Heart right ventricle (tissue), 16 donors: ENCODE results near the gene ACMSD. TPM values are rescaled to one million over a fixed set of nuclear protein-coding genes. Genes with fewer than 3 reads are reported as not detected.

ENCODE experiments used
- ATAC-seq, 8 donors: fragments of 200-7000 bp; cut with Tn5 transposase; one replicate each; pipeline ENCODE4 v1.9.1; 2020; ENCODE audit warnings: mild to moderate bottlenecking in 8 of 8, moderate library complexity in 8 of 8, moderate number of reproducible peaks in 1 of 8
- DNase-seq, 2 donors: peaks; one replicate each; pipeline ENCODE4 v3.0.0-alpha.2; 2020
- H3K27ac ChIP-seq, 10 donors: fragments of 200-600 bp; sonication (generic) in 2 of 10; one replicate each; pipeline versions ENCODE4 v1.5.0 to v1.8.0; 2020 to 2022; ENCODE audit warnings: mild to moderate bottlenecking in 3 of 10
- H3K27me3 ChIP-seq, 7 donors: fragments of 200-600 bp; one replicate each; pipeline ENCODE4 v1.8.0; 2021 to 2022; ENCODE audit warnings: mild to moderate bottlenecking in 2 of 7
- H3K36me3 ChIP-seq, 9 donors: fragments of 200-600 bp; sonication (generic) in 1 of 9; one replicate each; pipeline versions ENCODE4 v1.5.0 to v1.8.0; 2020 to 2022; ENCODE audit warnings: mild to moderate bottlenecking in 2 of 9
- H3K4me1 ChIP-seq, 9 donors: fragments of 200-600 bp; sonication (generic) in 1 of 9; one replicate each; pipeline versions ENCODE4 v1.5.0 to v1.8.0; 2020 to 2022; ENCODE audit warnings: mild to moderate bottlenecking in 4 of 9
- H3K4me3 ChIP-seq, 10 donors: fragments of 200-600 bp; sonication (generic) in 2 of 10; one replicate each; pipeline versions ENCODE4 v1.5.0 to v1.8.0; 2020 to 2022; ENCODE audit warnings: mild to moderate bottlenecking in 7 of 10, moderate library complexity in 2 of 10
- H3K9me3 ChIP-seq, 11 donors: fragments of 200-600 bp in 10 of 11; sonication (generic) in 2 of 11; one replicate each; pipeline versions ENCODE4 v1.5.0 to v1.8.0; 2013 to 2022; ENCODE audit warnings: mild to moderate bottlenecking in 2 of 11, control low read depth in 1 of 11, moderate library complexity in 1 of 11
- WGBS, 2 donors: extraction: QIAGEN DNeasy Blood & Tissue Kit; methylation state at CpG; one replicate each; pipeline ENCODE4 v1.1.7; 2013; ENCODE audit warnings: inconsistent platforms in 1 of 2; 5-methylcytosine and 5-hydroxymethylcytosine counted together
- intact Hi-C, 10 donors: fragments of 100-400 bp; cut with DNase I; formaldehyde crosslinking; loops; one replicate each; pipeline versions ENCODE4 v1.11.1 to v1.14.2; 2022
- polyA plus RNA-seq, 2 donors: library from polyadenylated mRNA; stranded (reverse); fragments of 200-250 nt; gene quantifications; one replicate each; pipeline ENCODE4 v1.2.3, GENCODE V29; 2013
- total RNA-seq, 10 donors: library from RNA; stranded (reverse); fragmentation: NEBNext Ultra II Directional in 3 of 10; extraction: Animal tissue kit (Norgen Biotek cat#: 25700) in 3 of 10; gene quantifications; one replicate each; pipeline versions ENCODE4 v1.2.1 to v1.2.4, GENCODE V29; 2021 to 2023
- TF ChIP-seq, protein P1 (sequence below), 9 donors: fragments of 200-600 bp; sonication (generic) in 2 of 9; IDR thresholded peaks; one replicate each; pipeline versions ENCODE4 v1.5.0 to v1.8.0; 2021 to 2022; ENCODE audit warnings: antibody characterized with exemption in 9 of 9, mild to moderate bottlenecking in 5 of 9, moderate library complexity in 1 of 9
- donor health status: Arrhythmogenic right ventricular cardiomyopathy.
- donor health status: ischemic (EF 13 %, LVEDD 7.1; RV severe dilation, severe dysfunction).
- donor health status: healthy with polysubstance abuse.
- donor health status: DM: no; HTN: yes; CAD: no.
- donor health status: DM: no; HTN: no; CAD: no.
- donor health status: ischemic (EF 25% LVEDD 6.9; RV normal size, moderate dysfunction).
- donor health status: ischemic (EF 25% LVEDD 5.7; RV mildly dilated, moderate dysfunction).
- donor health status: healthy.
- donor health status: DM: yes; HTN: yes; CAD: no.
- donor health status: Ischemic cardiomyopathy.
- donor health status: ischemic (EF 35%, LVEDD 5.7; RV mildly dilated, moderate dysfunction).
- donor health status: nonischemic (EF 11% LVEDD 7.7; RV severe dilation, severe dysfunction).
- donor health status: DM: yes; HTN: yes; CAD: no.
- donor health status: PGD.
- donor health status: ischemic (EF 29% LVEDD 5.4; RV normal size, mild dysfunction).
- donor health status: nonischemic (EF 23%, LVEDD 6.1; RV moderate dilation, normal function).

Gene ACMSD
- total and polyA plus RNA-seq, 12 donors = not detected

DNA sequence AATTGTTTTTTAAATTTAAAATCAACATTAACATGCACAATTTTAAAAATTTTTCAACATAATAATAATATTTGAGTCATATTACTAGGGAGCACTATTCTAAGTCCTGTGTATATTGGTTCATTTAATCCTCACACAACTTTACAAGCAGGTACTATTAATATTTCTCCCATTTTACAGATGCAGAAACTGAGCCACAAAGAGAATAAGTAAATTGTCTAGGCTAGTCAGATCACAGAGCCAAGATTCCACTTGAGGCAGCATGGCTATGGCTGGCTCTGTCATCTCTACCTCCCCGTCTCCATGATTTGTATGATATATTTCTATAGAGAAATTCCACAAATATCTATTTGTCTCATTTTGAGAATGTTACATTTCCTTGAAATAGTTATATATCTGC, 95.3 kb downstream of the ACMSD start:
- Histone ChIP-seq H3K27me3 (no peaks in the 10 kb centered on the region), H3K9me3 (no peaks in the 10 kb centered on the region), H3K36me3 (peaks cover 0 to 38% (median 13%) of the 10 kb centered on the region in 9 donors), H3K4me1 (peaks cover 0 to 73% (median 58%) of the 10 kb centered on the region in 9 donors), H3K4me3 (no peak overlapping the region), H3K27ac (no peak overlapping the region)
- no peak for DNase-seq
- WGBS, 2 donors = 93 to 100% methylated on average over 1 of the region's 1 CpG
- intact Hi-C loops = no loop called here
- no peak for ATAC-seq
- TF ChIP-seq, protein P1, sequence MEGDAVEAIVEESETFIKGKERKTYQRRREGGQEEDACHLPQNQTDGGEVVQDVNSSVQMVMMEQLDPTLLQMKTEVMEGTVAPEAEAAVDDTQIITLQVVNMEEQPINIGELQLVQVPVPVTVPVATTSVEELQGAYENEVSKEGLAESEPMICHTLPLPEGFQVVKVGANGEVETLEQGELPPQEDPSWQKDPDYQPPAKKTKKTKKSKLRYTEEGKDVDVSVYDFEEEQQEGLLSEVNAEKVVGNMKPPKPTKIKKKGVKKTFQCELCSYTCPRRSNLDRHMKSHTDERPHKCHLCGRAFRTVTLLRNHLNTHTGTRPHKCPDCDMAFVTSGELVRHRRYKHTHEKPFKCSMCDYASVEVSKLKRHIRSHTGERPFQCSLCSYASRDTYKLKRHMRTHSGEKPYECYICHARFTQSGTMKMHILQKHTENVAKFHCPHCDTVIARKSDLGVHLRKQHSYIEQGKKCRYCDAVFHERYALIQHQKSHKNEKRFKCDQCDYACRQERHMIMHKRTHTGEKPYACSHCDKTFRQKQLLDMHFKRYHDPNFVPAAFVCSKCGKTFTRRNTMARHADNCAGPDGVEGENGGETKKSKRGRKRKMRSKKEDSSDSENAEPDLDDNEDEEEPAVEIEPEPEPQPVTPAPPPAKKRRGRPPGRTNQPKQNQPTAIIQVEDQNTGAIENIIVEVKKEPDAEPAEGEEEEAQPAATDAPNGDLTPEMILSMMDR (IDR thresholded peaks at IDR 0.05) = no peak

DNA sequence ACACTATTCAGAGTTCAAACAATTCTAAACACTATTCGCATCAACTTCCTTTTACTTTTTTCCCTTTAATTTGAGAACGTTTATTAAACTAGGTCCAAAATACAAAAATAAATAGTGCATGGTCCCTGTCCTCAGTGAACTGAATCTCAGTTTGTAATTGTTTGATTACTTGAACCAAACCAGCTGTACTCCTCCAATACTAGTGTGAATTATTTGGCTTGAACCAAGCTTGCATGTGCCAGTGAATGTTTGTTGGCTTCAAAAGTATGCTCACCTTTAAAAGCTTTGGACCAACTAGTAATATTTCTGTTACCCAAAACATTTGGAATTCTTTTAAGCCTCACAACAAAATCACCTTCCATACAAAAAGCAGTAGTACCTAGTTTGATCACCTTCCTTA, 95.7 kb downstream of the ACMSD start:
- intact Hi-C loops = no loop called here
- TF ChIP-seq, protein P1 (IDR thresholded peaks at IDR 0.05) = no peak

DNA sequence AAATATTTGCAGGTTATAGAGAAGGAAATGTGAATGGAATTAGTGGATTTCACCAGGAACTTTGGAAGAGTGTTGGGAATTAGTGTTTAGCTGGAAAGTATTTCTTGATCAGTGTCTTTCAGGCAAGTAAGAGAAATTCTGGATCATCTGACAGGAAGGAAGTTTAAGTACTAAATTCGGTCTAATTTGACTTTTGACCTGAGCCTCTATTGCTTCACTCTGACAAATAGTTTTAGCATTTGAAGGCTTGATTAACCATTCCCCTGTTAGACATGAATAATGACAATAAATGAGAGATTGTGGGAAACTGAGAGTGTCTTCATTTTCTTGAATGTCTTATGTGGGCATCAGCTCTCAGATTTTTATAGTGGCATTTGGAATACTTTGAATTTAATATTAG, 96.2 kb downstream of the ACMSD start:
- WGBS, 2 donors = 8 to 26% methylated on average over 1 of the region's 1 CpG
- DNase-seq (no peak), ATAC-seq (no peak)
- H3K36me3 ChIP-seq = peaks cover 0 to 42% (median 22%) of the 10 kb centered on the region in 9 donors
- H3K4me1 ChIP-seq = peaks cover 0 to 70% (median 58%) of the 10 kb centered on the region in 9 donors
- intact Hi-C loops = no loop called here
- no peaks in the 10 kb centered on the region for H3K9me3 ChIP-seq
- TF ChIP-seq, protein P1 (IDR thresholded peaks at IDR 0.05) = no peak
- H3K4me3 ChIP-seq = peak overlapping the region in 1 of 10 donors; percentile 4
- no peaks in the 10 kb centered on the region for H3K27me3 ChIP-seq
- no peak overlapping the region for H3K27ac ChIP-seq

More for the DNA sequence above, 95.7 kb downstream of the ACMSD start:
- 62 to 68% methylated on average over 2 of the region's 2 CpGs for WGBS, 2 donors
- no peak overlapping the region for H3K27ac ChIP-seq
- ATAC-seq (no peak), DNase-seq (no peak)
- H3K4me1 ChIP-seq = peaks cover 0 to 70% (median 58%) of the 10 kb centered on the region in 9 donors
- H3K9me3 ChIP-seq = no peaks in the 10 kb centered on the region
- H3K36me3 ChIP-seq = peaks cover 0 to 40% (median 17%) of the 10 kb centered on the region in 9 donors
- no peak overlapping the region for H3K4me3 ChIP-seq
- no peaks in the 10 kb centered on the region for H3K27me3 ChIP-seq

DNA sequence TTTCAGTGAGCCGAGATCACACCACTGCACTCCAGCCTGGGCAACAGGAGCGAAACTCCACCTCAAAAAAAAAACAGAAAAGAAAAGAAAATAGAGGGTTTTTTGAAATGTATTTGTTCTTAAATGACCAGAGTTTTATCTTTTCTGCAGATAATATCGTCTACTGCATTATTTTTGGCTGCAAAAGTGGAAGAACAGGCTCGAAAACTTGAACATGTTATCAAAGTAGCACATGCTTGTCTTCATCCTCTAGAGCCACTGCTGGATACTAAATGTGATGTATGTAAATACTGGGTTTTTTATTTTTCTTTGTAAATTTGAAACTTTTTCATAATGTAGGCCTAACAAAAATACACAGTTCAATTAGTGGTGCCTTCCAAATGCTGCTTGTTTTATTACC, 98.3 kb downstream of the ACMSD start:
- 73 to 74% methylated on average over 4 of the region's 4 CpGs for WGBS, 2 donors
- ATAC-seq = no peak
- Histone ChIP-seq H3K4me1 (peaks cover 0 to 57% (median 50%) of the 10 kb centered on the region in 9 donors), H3K36me3 (peaks cover 0 to 60% (median 37%) of the 10 kb centered on the region in 9 donors), H3K27me3 (no peaks in the 10 kb centered on the region), H3K4me3 (no peak overlapping the region), H3K27ac (no peak overlapping the region), H3K9me3 (no peaks in the 10 kb centered on the region)
- TF ChIP-seq, protein P1 (IDR thresholded peaks at IDR 0.05) = no peak
- DNase-seq = no peak
- intact Hi-C loops = no loop called here
